Activated naive CD8-positive, alpha-beta T cell treated with anti-CD3 and anti-CD28 coated beads, Interleukin-2, amount 10 ng/mL, durations not matched to agents 7 days and 5 days (primary cell): Measurements from ENCODE around the gene DCST1. TPM values are rescaled to one million over a fixed set of nuclear protein-coding genes. Genes with fewer than 3 reads are reported as not detected.
A peak's percentile ranks its signal among the peaks of the same experiment; 100 is the strongest.

ENCODE experiments used
- ATAC-seq: fragments of 150-1000 bp; cut with Tn5 transposase; one replicate; pipeline ENCODE4 v1.10.0; 2021; ENCODE audit warnings: low read depth, moderate library complexity
- POLR2A ChIA-PET: fragments of 350-600 bp; sonication (Branson Sonifier 250); formaldehyde crosslinking; loops from one replicate; lab custom pipeline; 2021; ENCODE audit warnings: antibody characterized with exemption; lab: Charles Lee
- DNase-seq: peaks from one replicate; pipeline ENCODE4 v3.0.0; 2021
- H3K27ac Mint-ChIP-seq: one replicate; pipeline ENCODE4 v1.8.0; 2022; ENCODE audit warnings: mild to moderate bottlenecking, mixed read lengths
- H3K27me3 Mint-ChIP-seq: one replicate; pipeline ENCODE4 v1.8.0; 2022; ENCODE audit warnings: mild to moderate bottlenecking, moderate library complexity, mixed read lengths
- H3K36me3 Mint-ChIP-seq: one replicate; pipeline ENCODE4 v1.8.0; 2021; ENCODE audit warnings: mild to moderate bottlenecking, mixed read lengths
- H3K4me1 Mint-ChIP-seq: one replicate; pipeline ENCODE4 v1.8.0; 2021; ENCODE audit warnings: mixed read lengths
- H3K4me3 Mint-ChIP-seq: one replicate; pipeline ENCODE4 v1.8.0; 2022; ENCODE audit warnings: mild to moderate bottlenecking, moderate library complexity, mixed read lengths
- H3K9me3 Mint-ChIP-seq: one replicate; pipeline ENCODE4 v1.8.0; 2021; ENCODE audit warnings: mixed read lengths
- total RNA-seq, 2 experiments: library from RNA; stranded (reverse); gene quantifications; one replicate each; pipeline ENCODE4 v1.2.3, GENCODE V29; 2021

DCST1 gene
- total RNA-seq, 2 experiments from 2014 or later = not detected

DNA sequence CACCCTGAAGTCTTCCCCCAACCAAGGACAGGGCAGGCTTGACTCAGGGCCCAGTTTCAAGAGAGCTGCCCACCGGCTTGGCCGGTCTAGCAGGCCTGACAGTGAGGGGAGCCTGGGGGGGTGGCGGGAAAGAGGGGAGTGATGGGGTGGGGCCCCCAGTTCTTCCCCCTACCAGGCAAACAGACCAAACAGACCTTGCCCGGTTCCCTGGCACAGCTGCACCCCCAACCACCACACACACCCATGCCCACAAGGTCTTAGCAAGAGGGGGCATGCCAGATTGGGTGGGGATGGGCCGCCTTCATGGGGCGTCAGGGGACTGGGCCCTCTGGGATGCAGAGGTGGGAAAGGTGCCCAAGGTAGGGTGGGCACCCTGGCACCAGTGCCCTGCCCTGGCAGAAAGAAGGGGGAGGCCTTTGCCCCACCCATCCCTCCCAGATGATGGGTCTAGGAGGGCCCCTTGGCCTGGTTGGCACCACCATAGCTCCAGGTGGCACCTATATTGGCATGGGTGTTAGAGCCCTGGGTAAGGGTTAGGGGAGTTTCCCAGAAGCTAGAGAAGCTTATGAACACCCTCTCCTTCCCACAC, 22.1 kb upstream of the DCST1 start:
- peak overlapping the region; percentile 58 for H3K27ac Mint-ChIP-seq
- H3K4me3 Mint-ChIP-seq = no peak overlapping the region

GRCh38 chr1:155012026-155012546, 21.5 kb upstream of the DCST1 start:
- peaks cover 14% of the 10 kb centered on the region for H3K36me3 Mint-ChIP-seq
- H3K4me3 Mint-ChIP-seq = no peak overlapping the region
- H3K4me1 Mint-ChIP-seq = peaks cover 54% of the 10 kb centered on the region
- no peak overlapping the region for H3K27ac Mint-ChIP-seq
- DNase-seq (no peak), ATAC-seq (no peak)
- no peaks in the 10 kb centered on the region for H3K9me3 Mint-ChIP-seq
- POLR2A ChIA-PET = interaction anchor here (0.6 to 2.9 kb wide), 3 partner anchors 8 to 76 kb away, joined by 3 to 10 read pairs (median 3); no protein-coding TSS in a partner anchor
- no peaks in the 10 kb centered on the region for H3K27me3 Mint-ChIP-seq

More for the DNA sequence above, 22.1 kb upstream of the DCST1 start:
- H3K4me1 Mint-ChIP-seq = peaks cover 55% of the 10 kb centered on the region
- no peaks in the 10 kb centered on the region for H3K9me3 Mint-ChIP-seq
- no peak for ATAC-seq
- no peaks in the 10 kb centered on the region for H3K27me3 Mint-ChIP-seq
- DNase-seq = no peak
- peaks cover 13% of the 10 kb centered on the region for H3K36me3 Mint-ChIP-seq
- POLR2A ChIA-PET = interaction anchor here (1.5 to 2.9 kb wide), 2 partner anchors 12 to 27 kb away, joined by 3 to 10 read pairs; no protein-coding TSS in a partner anchor

DNA sequence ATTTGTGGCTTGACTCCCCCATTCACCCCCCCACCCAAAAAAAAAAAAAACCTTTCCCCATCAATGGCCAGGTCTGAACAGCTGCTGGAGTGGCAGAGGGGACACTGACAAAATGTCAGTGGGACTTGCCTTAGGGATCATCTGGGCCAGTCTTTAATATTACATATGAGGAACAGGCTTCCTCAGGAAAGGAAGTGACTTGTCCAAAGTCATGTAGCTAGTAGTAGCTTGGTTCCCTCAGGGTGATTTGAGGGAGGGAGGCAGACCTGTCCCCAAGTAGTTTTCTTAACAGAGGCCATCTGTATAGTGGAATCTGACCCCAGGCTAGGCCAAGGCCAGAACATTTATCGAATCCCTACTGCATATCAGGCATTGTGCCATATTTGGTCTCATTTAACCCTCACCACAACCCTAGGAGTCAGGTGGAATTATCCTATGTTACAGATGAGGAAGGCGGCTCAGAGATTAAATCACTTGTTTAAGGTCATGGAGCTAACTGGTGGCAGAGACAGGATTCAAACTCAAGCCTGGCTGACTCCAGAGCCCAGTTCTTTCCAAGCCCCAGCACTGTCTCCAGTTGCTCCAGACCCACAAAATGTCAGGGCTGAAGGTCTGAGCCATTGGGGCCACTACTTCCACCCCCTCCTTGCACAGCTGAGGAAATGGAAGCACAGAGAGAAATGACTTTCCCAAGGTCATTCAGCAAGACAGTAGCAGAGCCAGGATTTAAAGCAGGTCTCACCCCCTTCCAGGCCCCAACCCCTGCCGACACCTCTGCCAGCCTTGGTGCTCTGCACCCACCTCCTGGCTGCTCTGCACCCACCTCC, 20.6 kb upstream of the DCST1 start:
- DNase-seq (no peak), ATAC-seq (no peak)
- Mint-ChIP-seq H3K27me3 (no peaks in the 10 kb centered on the region), H3K36me3 (peaks cover 14% of the 10 kb centered on the region), H3K27ac (peak overlapping the region; percentile 44), H3K4me3 (peak overlapping the region; percentile 35), H3K9me3 (no peaks in the 10 kb centered on the region), H3K4me1 (peaks cover 59% of the 10 kb centered on the region)
- POLR2A ChIA-PET = interaction anchor here (0.6 to 2.9 kb wide), 4 partner anchors 9 to 77 kb away, joined by 3 to 10 read pairs (median 4); no protein-coding TSS in a partner anchor

DNA sequence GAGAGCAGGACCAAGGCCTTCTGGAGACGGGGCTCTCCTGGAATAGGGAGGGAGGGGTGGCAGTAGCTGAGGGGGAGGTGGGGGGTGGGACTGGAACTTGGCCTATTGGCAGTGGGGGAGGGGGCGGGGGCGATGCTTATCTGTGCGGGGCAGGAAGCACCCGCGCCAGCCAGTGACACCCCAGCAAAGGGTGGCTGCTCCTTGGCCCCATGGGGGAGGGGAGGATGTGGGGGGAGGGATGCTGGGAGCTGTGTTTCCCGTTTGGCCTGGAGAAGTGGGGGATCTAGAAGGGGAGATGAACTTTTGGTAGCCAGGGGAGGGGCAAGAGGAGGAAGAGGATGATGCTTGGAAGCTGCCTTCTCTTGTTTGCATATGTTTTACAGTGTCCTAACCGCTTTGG, 20.0 kb upstream of the DCST1 start:
- DNase-seq = no peak
- Mint-ChIP-seq H3K4me3 (peak overlapping the region; percentile 58), H3K36me3 (peaks cover 14% of the 10 kb centered on the region), H3K27ac (peak overlapping the region; percentile 56), H3K27me3 (no peaks in the 10 kb centered on the region), H3K9me3 (no peaks in the 10 kb centered on the region), H3K4me1 (peaks cover 58% of the 10 kb centered on the region)
- no peak for ATAC-seq
- POLR2A ChIA-PET = interaction anchor here (0.6 to 1.6 kb wide), 3 partner anchors 10 to 74 kb away, joined by 3 to 4 read pairs (median 3); no protein-coding TSS in a partner anchor

- H3K27me3 Mint-ChIP-seq = peaks cover 2% of the 10 kb centered on the region
- POLR2A ChIA-PET = interaction anchor here (0.7 to 3.5 kb wide), 5 partner anchors 9 to 40 kb away, joined by 3 to 18 read pairs (median 6); partner anchors contain the start of genes CKS1B and FLAD1
- peaks cover 54% of the 10 kb centered on the region for H3K4me1 Mint-ChIP-seq
- no peaks in the 10 kb centered on the region for H3K9me3 Mint-ChIP-seq
- H3K4me3 Mint-ChIP-seq = no peak overlapping the region
- H3K36me3 Mint-ChIP-seq = peaks cover 16% of the 10 kb centered on the region
- DNase-seq (no peak), ATAC-seq (no peak)
- no peak overlapping the region for H3K27ac Mint-ChIP-seq
Measured at GRCh38 chr1:155014709-155015508, 18.7 kb upstream of the DCST1 start.

GRCh38 chr1:155015527-155016230, 17.9 kb upstream of the DCST1 start:
- POLR2A ChIA-PET = interaction anchor here (1.0 to 3.5 kb wide), 7 partner anchors 9 to 55 kb away, joined by 3 to 18 read pairs (median 6); partner anchors contain the start of genes CKS1B, FLAD1 and PYGO2

GRCh38 chr1:155016231-155016831, 17.3 kb upstream of the DCST1 start:
- ATAC-seq (no peak), DNase-seq (no peak)
- Mint-ChIP-seq H3K27me3 (peaks cover 5% of the 10 kb centered on the region), H3K4me1 (peaks cover 43% of the 10 kb centered on the region), H3K36me3 (peaks cover 18% of the 10 kb centered on the region), H3K4me3 (peak overlapping the region; percentile 35), H3K9me3 (no peaks in the 10 kb centered on the region), H3K27ac (peak overlapping the region; percentile 45)
- POLR2A ChIA-PET = interaction anchor here (1.0 to 3.5 kb wide), 11 partner anchors 10 to 80 kb away, joined by 3 to 18 read pairs (median 6); partner anchors contain the start of genes CKS1B, FLAD1, PBXIP1 and PMVK

More at GRCh38 chr1:155015527-155016230, 17.9 kb upstream of the DCST1 start:
- H3K27ac Mint-ChIP-seq = peak overlapping the region; percentile 60
- H3K4me3 Mint-ChIP-seq = peak overlapping the region; percentile 35
- no peaks in the 10 kb centered on the region for H3K9me3 Mint-ChIP-seq
- H3K36me3 Mint-ChIP-seq = peaks cover 18% of the 10 kb centered on the region
- H3K4me1 Mint-ChIP-seq = peaks cover 48% of the 10 kb centered on the region
- H3K27me3 Mint-ChIP-seq = peaks cover 5% of the 10 kb centered on the region
- no peak for DNase-seq
- no peak for ATAC-seq

GRCh38 chr1:155017041-155017945, 16.3 kb upstream of the DCST1 start:
- Mint-ChIP-seq H3K27ac (peak overlapping the region; percentile 70), H3K36me3 (peaks cover 18% of the 10 kb centered on the region), H3K4me3 (peak overlapping the region; percentile 74), H3K4me1 (peaks cover 42% of the 10 kb centered on the region), H3K9me3 (no peaks in the 10 kb centered on the region), H3K27me3 (peaks cover 5% of the 10 kb centered on the region)
- peak; percentile 92 for DNase-seq
- peak; percentile 98 for ATAC-seq
- POLR2A ChIA-PET = interaction anchor here (0.6 to 3.5 kb wide), 9 partner anchors 11 to 81 kb away, joined by 3 to 18 read pairs (median 9); partner anchors contain the start of genes CKS1B, FLAD1, PBXIP1 and PMVK

- peaks cover 16% of the 10 kb centered on the region for H3K36me3 Mint-ChIP-seq
- no peak for DNase-seq
- peaks cover 5% of the 10 kb centered on the region for H3K27me3 Mint-ChIP-seq
- no peaks in the 10 kb centered on the region for H3K9me3 Mint-ChIP-seq
- POLR2A ChIA-PET = interaction anchor here (0.6 to 3.5 kb wide), 8 partner anchors 11 to 82 kb away, joined by 3 to 18 read pairs (median 10); partner anchors contain the start of genes CKS1B, FLAD1, PBXIP1 and PMVK
- peak overlapping the region; percentile 74 for H3K4me3 Mint-ChIP-seq
- H3K4me1 Mint-ChIP-seq = peaks cover 36% of the 10 kb centered on the region
- peak overlapping the region; percentile 70 for H3K27ac Mint-ChIP-seq
- ATAC-seq = peak; percentile 30
Measured at GRCh38 chr1:155017946-155018316, 15.7 kb upstream of the DCST1 start.

- Mint-ChIP-seq H3K4me3 (no peak overlapping the region), H3K27ac (no peak overlapping the region), H3K36me3 (peaks cover 14% of the 10 kb centered on the region), H3K4me1 (peaks cover 29% of the 10 kb centered on the region), H3K9me3 (no peaks in the 10 kb centered on the region), H3K27me3 (peaks cover 5% of the 10 kb centered on the region)
- POLR2A ChIA-PET = interaction anchor here (1.2 kb wide), 1 partner anchor 63 kb away, joined by 4 read pairs; the partner anchor contains the start of gene PBXIP1
- ATAC-seq (no peak), DNase-seq (no peak)
Measured at GRCh38 chr1:155018617-155019348, 14.8 kb upstream of the DCST1 start.
